ENCODE data around the gene ALB.

Gene ALB

GRCh38 chr4:73452953-73453700, 49.0 kb downstream of the ALB start:
- no peak for DNase-seq

GRCh38 chr4:73453701-73454005, 49.6 kb downstream of the ALB start:
- no peak for DNase-seq

GRCh38 chr4:73454920-73455319, 50.8 kb downstream of the ALB start:
- DNase-seq: no peak

GRCh38 chr4:73456177-73457022, 52.3 kb downstream of the ALB start:
- no peak for DNase-seq

- no peak for DNase-seq
These were observed 54.3 kb downstream of the ALB start for GRCh38 chr4:73458184-73459047.

- DNase-seq: no peak
These were observed 54.9 kb downstream of the ALB start for GRCh38 chr4:73459048-73459421.

- DNase-seq: no peak
These were observed 56.9 kb downstream of the ALB start for GRCh38 chr4:73460913-73461522.

GRCh38 chr4:73468170-73468569, 64.1 kb downstream of the ALB start:
- DNase-seq: no peak

- DNase-seq: no peak
These were observed 66.6 kb downstream of the ALB start for GRCh38 chr4:73470728-73471127.

All from AML-193 (cell line).